Measurements from ENCODE around the gene PI4KB.
"Not testable (repeated sequence)": the region's sequence is repeated elsewhere in the genome, so short reads cannot be mapped to it uniquely, and the experiment has no call there.

PI4KB gene

DNA sequence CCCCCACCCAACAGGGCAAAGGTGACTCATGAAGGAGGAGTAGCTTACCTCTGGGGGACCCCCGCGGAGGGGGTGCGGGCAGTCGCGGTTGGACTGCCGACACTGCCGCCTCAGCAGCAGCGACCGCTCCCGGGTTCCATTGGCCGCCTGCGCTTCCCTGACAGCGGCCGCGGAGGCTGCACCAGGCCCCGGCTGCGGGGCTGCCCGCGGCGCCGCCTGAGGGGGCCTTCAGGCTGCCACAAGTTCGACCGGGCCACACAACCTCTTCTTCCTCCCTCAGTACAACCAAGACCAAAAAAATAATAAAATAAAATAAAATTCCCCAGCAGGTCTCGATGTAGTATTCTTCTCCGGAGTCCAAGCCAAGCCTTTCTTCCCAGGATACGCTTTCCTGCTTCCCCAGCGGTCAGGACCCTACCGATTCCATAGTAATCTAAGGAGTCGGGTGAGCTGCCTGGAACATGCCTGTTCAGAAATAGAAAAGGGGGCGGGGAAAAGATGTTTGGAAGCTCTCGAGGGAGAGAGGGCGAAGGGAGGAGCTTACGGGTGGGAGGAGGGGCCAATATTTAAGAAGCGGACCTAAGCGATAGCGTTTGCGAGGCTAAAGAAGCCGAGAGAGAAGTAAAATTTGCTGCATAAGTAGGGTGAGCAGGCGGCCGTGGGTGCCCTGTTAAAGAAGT lies at the start of gene PI4KB:
PI4KB (minus strand) TSS at position 194 of the 680 bp plus-strand sequence. CDS start 10,935 bp downstream, outside the sequence.
- DNase-seq (ENCODE audit: low read depth), result peak; percentile 45

DNA sequence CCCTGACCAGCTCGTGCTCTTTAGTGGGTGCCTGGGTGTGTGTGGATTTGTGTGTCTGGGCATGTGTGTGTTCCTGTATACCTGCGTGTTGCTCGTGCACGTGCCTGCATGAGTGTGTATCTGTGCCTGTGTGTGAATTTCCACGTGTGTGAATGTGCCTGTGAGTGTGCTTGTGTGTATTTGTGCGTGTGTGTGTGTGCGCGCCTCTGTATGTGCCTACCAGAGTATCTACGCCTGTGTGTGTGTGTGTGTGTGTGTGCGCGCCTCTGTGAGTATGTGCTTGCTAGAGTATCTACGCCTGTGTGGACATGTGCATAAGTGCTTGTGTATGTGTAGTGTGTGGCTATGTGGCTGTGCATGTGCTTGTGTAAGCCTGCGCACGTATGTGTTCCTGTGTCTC lies 46.0 kb upstream of the PI4KB start:
- no peak for DNase-seq (ENCODE audit: low read depth)

DNA sequence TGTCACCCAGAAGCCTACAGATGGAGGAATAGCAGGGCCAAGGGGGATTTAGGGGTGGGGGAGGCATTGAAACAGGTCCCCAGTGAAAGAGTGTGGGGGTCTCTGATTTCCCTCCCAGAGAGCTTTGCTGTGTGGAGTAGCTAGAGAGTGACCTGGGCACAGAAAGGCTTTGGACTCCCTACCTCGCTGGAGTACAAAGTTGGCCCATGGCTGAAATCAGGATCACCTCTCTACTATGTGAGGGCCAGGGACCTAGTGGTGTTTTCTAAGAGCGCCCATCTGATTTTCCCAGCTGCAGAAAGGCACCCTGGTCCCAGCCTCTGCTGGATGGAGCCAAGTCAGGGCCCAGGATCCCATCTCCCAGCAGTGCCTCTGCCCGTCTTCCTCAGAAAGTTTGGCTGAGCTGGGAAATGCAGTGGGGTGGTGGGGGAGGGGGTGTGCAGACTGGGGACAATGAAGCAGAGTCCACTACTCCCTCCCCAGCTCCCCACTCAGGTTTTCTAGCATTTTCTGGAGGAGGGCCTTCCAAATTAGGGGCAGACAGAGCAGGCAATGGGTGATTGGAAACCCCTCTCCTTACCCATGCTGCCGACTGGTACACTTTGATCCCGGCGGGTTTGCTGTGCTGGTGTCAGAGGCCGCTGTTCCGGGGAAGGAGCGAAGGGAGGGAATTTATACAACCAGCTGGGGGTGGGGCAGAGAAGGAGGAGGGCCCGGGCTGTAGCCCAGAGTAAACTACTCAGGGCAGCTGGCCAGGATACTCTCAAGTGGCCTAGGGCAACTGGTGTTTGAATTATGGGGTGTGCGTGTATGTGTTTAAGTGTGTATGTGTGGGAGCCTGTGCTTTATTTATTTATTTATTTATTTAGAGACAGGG lies 45.1 kb upstream of the PI4KB start, which contains the start of gene SELENBP1:
SELENBP1 (minus strand) TSS at position 648 of the 877 bp plus-strand sequence; CDS start at position 584, 64 bp downstream.
- DNase-seq (ENCODE audit: low read depth), result no peak

DNA sequence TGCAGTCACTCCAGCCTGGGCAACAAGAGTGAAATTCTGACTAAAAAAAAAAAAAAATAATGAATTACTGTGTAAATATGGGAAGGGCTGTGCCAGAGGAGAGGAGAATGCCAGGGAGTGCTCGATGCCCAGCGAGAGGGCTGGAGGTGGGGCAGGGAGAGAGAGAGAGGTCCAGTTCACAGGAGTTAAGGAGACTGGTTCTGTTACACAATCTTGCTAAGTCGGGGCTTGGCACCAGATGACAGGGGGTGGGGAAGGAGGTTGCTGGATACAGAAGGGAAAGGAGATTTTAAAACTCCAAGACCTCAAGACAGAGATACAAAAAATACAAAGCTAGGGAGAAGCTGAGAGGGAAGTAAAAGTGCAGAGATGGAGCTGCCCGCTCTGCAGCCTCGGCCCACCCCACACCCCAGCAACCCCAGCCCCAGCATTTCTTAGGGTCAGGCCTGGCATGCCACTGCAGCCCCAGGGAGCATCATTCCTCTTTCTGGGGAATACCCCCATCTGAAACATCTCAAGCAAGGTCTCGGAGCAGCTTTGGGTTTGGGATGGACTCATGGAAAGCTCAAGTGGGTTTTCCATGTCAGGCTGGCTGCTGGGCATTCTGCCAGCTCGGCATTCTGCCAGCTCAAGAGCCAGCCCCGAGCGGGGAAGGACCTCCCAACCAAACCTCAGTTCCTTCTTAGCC lies 44.3 kb upstream of the PI4KB start:
- no peak for DNase-seq (ENCODE audit: low read depth)

DNA sequence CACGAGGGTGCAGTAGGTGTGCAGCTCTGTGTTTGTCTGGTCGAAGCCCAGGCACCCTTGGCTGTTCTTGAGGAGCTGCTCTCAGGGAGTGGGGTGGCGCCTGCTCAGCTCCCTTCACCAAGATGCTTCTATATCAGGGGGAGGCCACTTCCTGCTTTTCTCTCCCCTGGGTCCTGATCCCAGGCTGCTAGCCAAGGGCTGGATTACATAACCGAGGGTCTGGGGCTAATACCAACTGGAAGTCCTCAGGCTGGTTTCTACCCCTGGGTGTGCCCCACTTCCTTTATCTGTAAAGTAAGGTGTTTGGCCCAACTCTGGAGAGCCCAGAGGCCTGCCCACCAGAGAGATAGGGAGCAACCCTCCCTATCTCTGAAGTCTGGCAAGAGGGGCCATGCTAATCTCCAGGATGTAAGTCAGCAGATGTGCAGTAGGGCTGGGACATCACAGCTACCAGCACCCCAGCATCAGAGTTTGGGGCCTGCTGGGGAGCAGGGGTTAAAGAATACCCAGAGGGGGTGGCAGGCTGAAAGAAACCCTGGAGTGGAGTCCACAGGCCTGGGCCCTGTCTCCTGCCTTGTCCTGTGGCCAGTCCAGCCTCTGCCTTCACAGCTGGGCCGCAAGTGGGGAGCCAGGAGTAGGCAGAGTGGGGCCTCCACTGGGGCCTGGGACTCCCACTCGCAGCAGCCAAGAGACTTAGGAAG lies 43.1 kb upstream of the PI4KB start:
- no peak for DNase-seq (ENCODE audit: low read depth)

DNA sequence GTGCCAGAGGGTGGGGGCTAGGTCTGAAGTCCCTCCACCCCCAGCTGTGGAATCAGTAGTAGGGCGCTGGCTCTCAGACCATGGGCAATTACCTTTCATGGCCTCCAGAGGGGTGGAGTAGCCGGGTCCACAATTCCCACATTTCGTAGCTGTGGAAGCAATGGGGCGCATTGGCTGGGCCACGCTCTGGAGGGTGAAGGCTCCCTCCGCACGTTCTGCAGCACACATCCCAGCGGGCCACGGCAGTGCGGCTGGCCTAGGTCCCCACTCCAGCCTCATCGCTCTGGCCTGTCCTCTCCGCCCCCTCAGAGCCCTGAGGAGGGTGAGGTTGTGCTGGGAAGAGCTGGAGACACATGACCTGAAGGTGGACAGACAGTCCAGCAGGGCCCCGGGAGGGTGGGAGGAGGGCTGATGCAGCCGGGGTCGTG lies 42.4 kb upstream of the PI4KB start:
- DNase-seq (ENCODE audit: low read depth), result no peak

DNA sequence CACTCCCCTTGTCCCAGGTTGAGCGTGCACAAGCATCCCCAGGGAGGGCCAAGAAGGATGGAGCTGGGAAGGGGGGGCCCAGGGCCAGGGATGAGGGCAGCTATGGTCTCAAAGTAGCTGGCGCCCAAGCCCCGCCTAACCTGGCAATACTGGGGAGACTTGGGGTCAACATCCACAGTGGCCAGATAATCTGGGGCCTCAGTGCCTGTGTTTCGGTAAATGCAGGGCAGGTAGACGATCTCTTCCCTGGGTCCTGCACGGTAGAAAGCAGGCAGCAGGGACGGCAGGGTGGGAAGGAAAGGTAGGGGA lies 42.0 kb upstream of the PI4KB start:
- DNase-seq (ENCODE audit: low read depth), result no peak

DNA sequence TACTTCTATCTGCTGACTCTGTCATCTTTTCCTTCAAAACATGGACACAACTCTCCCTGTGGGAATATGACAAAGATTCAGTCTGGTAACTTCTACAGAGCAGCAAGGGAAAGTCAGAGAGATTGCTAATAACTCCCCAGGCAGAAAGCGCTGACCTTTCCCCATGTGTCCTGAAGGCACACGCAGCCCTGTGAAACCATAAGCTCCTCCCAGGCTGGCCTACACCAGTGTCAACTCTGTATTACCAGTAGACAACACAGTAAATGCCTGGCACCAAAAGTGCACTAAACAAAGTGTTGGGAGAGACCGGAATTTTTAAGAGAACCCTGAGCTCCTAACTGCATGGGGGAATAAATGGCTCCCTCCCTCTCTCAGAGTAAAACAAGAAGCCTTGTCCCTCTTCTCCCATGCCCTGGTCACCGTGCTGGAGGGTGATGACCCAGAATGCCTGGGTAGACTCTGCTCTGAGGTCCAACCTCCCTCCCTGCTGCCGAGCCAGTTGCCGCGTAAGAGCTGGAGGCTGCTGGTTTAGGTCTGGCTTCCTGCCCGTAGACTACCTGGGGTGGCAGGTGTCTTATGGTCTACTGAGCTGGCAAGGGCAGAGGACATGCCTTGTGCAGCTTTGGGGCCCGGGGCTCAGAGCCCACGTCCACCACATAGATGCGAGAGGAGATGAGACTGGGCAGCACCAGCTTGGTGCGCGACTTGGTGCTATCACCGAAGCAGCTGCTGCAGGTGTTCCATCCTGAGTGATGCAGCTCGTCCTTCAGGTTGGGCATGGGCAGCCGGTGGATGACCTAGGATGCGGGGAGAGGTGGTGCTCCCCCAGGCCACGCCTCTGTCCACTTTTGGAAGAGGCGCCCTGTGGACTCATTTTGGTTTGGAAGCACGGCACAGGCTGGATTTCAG lies 41.4 kb upstream of the PI4KB start:
- DNase-seq (ENCODE audit: low read depth), result no peak

DNA sequence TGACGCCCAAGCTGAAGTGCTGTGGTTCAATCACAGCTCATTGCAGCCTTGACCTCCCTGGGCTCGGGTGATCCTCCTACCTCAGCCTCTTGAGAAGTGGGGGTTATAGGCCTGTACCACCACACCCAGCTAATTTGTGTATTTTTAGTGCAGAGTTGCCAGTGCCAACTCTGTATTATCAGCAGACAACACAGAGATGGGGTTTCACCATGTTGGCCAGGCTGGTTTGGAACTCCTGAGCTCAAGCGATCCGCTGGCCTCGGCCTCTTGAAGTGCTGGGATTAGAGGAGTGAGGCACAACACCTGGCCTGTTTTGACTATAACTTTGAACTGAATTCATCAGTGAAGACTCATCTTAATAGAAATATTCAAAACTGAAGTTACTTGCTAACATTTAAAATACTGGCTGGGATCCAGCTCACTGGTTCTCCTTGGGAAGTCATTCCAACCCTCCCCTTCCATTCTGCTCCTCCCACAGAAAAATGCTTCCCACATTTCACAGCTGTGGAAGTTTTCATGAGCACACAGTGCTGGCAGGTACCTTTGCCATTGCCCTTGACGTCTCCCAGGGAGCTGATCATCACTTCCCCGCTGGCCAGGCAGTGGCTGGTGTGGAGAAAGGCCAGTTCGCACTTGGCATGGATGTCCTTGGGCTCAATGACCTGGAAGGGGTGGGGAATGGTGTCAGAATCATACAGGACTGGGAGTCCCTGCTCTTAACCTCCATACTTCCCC lies 40.6 kb upstream of the PI4KB start:
- no peak for DNase-seq (ENCODE audit: low read depth)

DNA sequence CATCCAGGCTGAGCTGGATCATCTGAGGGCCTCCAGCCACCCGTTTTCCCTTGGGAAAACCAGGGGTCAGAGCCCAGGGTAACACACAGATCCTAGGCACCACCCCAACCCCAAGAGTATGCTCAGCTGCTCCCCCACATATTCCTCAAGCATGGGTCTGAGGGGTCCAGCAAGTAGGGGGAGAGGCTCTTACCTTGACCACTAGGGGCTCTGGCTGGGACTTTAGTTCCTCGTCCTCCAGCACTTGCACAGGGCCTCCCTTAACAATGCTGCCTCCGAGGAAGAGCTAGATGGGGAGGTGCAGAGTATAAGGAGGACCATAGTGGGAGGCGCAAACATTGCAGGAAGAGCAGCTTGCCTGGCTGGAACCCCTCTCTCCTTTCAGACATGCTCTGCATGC lies 37.8 kb upstream of the PI4KB start:
- no peak for DNase-seq (ENCODE audit: low read depth)

DNA sequence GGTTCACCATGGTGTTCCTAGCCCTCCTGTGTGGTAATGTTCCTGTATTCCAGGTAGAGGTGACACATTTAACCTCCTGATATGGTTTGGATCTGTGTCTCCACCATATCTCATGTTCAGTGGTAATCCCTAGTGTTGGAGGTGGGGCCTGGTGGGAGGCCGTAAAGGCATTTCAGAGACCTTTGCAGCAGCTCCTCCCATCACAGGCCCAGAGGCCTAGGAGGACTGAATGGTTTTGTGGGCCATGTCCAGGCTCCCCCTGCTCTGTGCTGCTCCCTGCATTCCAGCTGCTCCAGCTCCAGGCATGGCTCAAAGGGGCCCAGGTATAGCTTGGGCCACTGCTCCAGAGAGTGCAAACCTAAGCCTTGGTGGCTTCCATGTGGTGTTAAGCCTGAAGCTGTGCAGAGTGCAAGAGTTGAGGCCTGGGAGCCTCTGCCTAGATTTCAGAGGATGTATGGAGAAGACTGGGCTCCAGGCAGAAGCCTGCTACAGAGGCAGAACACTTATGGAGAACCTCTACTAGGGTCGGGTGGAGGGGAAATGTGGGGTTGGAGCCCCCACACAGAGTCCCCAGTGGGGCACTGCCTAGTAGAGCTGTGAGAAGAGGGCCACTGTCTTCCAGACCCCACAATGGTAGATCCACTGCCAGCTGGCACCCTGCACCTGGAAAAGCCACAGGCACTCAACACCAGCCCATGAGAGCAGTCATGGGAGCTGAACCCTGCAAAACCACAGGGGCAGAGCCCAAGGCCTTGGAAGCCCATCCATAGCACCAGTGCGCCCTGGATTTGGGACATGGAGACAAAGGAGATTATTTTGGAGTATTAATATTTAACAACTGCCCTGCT lies 35.3 kb upstream of the PI4KB start:
- DNase-seq (ENCODE audit: low read depth), result no peak

DNA sequence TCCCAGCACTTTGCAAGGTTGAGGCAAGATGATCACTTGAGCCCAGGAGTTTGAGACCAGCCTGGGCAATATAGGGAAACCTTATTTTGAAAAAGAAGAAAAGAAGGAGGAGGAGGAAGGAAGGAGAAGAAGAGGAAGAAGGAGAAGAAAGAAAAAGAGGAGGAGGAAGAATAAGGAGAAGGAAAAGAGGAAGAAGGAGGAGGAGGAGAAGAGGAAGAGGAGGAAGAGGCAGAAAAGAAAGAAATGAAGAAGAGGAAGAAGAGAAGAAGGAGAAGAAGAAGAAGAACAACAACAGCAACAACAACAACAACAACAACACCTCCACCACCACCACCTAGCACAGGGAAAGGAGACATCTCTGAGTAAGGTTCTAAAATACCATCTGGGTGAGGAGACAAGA lies 34.7 kb upstream of the PI4KB start:
- DNase-seq (ENCODE audit: low read depth), result no peak

DNA sequence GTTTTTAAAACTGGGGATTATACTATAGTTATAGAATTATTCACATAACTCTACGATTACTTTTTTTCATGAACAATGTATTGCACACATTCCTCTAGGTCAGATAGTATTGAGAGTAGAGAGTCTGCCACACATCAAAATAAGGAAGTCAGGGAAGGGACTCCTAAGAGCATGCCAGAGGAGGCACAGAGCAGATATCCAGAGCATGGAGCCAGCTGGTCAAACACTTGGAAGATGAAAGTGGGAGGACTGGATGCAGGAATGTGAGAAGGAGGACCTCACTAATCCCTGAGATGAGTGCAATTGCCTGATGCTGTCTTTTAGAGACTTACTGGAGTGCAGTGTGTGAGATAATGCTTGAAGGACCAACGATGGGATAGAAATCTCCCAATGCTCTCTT lies 29.5 kb upstream of the PI4KB start:
- no peak for DNase-seq (ENCODE audit: low read depth)

DNA sequence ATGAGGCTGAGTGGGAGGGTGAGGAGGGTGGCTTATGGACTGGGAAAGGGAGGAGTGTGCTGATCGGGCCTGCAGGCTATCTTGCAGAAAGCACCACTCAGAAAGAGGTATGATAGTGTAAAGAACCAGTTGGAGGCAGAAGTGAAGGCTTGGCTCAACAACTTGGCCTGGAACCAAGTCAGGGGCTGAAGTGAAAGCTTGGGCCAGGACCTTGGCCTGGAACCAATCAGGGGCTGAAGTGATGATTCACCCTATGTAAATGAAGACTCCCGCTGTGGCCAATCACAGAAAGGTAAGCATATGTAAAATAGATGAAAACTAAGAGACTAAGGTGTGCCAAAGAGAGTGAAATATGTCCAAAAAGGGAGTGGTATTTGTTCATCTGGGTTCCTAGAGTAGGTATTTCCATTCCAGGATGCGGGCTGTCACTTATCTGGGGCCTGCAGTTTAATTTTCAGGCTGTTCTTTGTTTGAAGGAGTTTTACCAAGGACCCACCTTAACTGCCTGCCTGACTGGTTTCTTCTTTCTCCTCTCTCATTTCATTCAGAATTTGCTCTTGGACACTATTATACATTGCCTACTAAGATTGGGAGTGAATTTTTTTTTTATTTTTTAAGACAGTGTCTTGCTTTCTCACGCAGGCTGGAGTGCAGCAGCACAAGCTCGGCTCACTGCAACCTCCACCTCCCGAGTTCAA lies 25.0 kb upstream of the PI4KB start:
- DNase-seq (ENCODE audit: low read depth), result no peak

DNA sequence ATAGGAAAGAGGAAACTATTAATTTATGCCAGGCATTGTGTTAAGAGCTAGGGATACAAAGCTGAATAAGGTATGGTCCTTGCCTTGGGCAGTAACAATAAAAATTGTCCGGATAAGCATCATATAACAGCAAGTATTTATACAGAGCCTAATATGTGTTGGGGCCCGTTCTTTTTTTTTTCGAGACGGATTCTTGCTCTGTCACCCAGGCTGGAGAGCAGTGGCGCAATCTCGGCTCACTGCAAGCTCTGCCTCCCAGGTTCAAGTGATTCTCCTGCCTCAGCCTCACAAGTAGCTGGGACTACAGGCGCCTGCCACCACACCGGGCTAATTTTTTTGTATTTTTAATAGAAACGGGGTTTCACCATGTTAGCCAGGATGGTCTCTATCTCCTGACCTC lies 23.1 kb upstream of the PI4KB start:
- not testable (repeated sequence) for DNase-seq (ENCODE audit: low read depth)

DNA sequence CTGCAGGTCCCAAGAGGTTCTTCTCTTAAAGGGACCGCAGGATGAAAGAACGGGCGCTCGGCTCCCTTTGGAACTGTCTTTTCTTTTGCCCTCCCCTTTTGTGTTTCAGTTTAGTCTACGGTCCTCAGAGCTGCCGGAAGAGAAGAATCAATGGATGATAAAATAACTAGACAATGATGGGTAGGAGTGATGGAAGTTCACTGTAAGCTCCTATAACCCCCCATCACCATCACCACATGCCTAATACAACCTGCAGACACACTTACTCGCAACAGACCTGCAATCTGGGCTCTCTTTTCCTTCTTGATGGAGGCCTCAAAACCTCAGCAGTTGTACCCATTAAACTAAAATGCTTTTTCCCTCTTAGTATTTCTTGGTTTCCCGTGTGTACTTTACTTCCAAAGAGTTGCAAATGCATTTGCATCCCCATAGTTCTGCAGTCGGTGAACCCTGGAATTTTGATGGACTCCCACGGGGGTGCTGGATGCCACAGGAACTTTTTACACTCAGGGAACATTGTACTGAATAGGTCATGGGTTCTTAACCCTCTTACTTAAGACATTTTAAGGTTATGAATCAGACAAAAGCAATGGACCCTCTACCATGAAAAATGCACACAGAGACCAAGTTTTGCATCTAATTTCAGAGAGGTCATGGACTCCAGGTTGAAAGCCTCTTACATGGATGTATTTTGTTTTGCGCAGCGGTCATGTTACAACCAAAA lies 20.5 kb upstream of the PI4KB start:
- DNase-seq (ENCODE audit: low read depth), result no peak

DNA sequence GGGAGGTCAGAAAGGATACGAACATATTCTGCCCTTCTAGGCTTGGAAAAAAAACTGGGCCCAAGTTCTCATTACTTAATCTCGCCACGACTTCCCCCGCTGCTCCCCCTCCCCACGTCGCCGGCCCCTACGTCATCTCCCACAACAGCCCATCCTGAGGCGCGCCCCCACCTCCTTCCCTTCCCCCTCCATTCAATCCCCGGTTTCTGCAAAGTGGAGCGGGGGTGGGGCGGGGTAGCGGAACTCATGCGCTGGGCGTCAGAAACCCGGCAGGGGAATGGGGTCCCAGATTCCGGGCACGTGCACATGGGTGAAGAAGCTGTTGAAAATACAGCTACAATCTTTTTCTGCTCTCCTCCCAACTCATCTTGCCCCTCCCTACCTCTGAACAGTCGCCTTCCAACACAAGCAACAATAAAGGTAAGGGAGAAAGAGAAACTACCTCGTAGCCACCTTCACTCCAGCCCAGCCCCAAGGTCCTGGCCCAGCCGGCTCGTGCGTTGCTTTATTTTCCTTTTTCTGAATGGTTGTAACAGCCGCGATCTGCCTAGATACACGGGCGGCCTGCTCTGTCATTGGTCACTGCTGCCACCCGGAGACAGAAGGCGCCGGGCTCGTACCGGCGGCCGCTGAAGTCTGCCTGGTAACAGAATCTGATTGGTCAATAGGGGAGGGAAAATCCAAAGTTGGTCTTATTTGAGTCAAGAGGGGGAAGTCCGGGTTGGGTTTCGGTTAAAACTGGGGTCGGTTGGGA lies 19.7 kb upstream of the PI4KB start, which contains the start of gene RFX5:
RFX5 (minus strand) TSS at position 484 of the 754 bp plus-strand sequence. CDS start 932 bp downstream, outside the sequence.
- DNase-seq (ENCODE audit: low read depth), result peak; percentile 74
